GM12878 (cell line): Measurements from ENCODE around the gene JRKL. TPM values are rescaled to one million over a fixed set of nuclear protein-coding genes. Genes with fewer than 3 reads are reported as not detected.

ENCODE experiments used
- BCL11A ChIP-seq: IDR thresholded peaks from 2 replicates; pipeline ENCODE4 v1.6.1; 2011; ENCODE audit warnings: low read depth, low read length
- BMI1 ChIP-seq: fragments of 450-650 bp; IDR thresholded peaks from 2 replicates; pipeline ENCODE4 v1.6.1; 2016; ENCODE audit warnings: mild to moderate bottlenecking, moderate library complexity, borderline replicate concordance
- ETV6 ChIP-seq, 2 experiments: fragments of 450-650 bp in 1 of 2; IDR thresholded peaks in 1 of 2; conservative IDR thresholded peaks in 1 of 2; 2 replicates each; pipeline ENCODE4 v1.6.1; 2014; ENCODE audit warnings: antibody characterized with exemption in 1 of 2, borderline replicate concordance in 1 of 2, low read depth in 1 of 2, mild to moderate bottlenecking in 1 of 2, moderate library complexity in 1 of 2
- EZH2 ChIP-seq: IDR thresholded peaks from 2 replicates; pipeline ENCODE4 v1.6.1; 2012; ENCODE audit warnings: low read depth, mild to moderate bottlenecking, control low read depth, inconsistent platforms, low read length, borderline replicate concordance; ENCODE audit not compliant: control insufficient read depth
- FOXK2 ChIP-seq: fragments of 450-650 bp; IDR thresholded peaks from 2 replicates; pipeline ENCODE4 v1.6.1; 2017; ENCODE audit warnings: mild to moderate bottlenecking, moderate library complexity
- NR2C1 ChIP-seq: fragments of 450-650 bp; IDR thresholded peaks from 2 replicates; pipeline ENCODE4 v1.6.1; 2017; ENCODE audit warnings: antibody characterized with exemption, mild to moderate bottlenecking, moderate library complexity
- POLR2AphosphoS5 ChIP-seq: IDR thresholded peaks from 2 replicates; pipeline ENCODE4 v1.6.1; 2011; ENCODE audit warnings: mild to moderate bottlenecking, low read length, inconsistent platforms
- RB1 ChIP-seq: fragments of 450-650 bp; formaldehyde crosslinking; IDR thresholded peaks from 2 replicates; pipeline ENCODE4 v1.6.1; 2017; ENCODE audit warnings: mild to moderate bottlenecking, borderline replicate concordance
- RELA ChIP-seq: fragments of 450-650 bp; IDR thresholded peaks from 2 replicates; pipeline ENCODE4 v1.8.0; 2014; ENCODE audit warnings: borderline replicate concordance; ENCODE audit not compliant: partially characterized antibody
- RUNX3 ChIP-seq: IDR thresholded peaks from 2 replicates; pipeline ENCODE4 v1.6.1; 2012; ENCODE audit warnings: low read length, inconsistent platforms
- SP1 ChIP-seq: IDR thresholded peaks from one replicate; pipeline ENCODE4 v1.6.1; 2011; ENCODE audit warnings: low read depth, low read length
- SREBF1 ChIP-seq: IDR thresholded peaks from 2 replicates; pipeline ENCODE4 v1.6.1; 2012; ENCODE audit warnings: mild to moderate bottlenecking, low read length
- SRF ChIP-seq, 2 experiments: IDR thresholded peaks; 2 replicates each; pipeline ENCODE4 v1.6.1; 2011; ENCODE audit warnings: low read depth in 2 of 2, low read length in 2 of 2, mild to moderate bottlenecking in 1 of 2, moderate library complexity in 1 of 2
- TAF1 ChIP-seq: IDR thresholded peaks from 2 replicates; pipeline ENCODE4 v1.6.1; 2011; ENCODE audit warnings: mild to moderate bottlenecking, low read depth, low read length, borderline replicate concordance
- ZNF217 ChIP-seq: fragments of 450-650 bp; IDR thresholded peaks from 2 replicates; pipeline ENCODE4 v1.6.1; 2017; ENCODE audit warnings: antibody characterized with exemption, mild to moderate bottlenecking
- ZSCAN29 ChIP-seq: fragments of 450-650 bp; IDR thresholded peaks from 2 replicates; pipeline ENCODE4 v1.6.1; 2017; ENCODE audit warnings: mild to moderate bottlenecking, moderate library complexity
- polyA plus RNA-seq, 11 experiments: library from polyadenylated mRNA; depleted of rRNA in 4 of 11; unstranded in 6 of 11; stranded (reverse) in 5 of 11; fragments of >200 nt; fragmentation: Nextera tagmentation in 4 of 11; fragmentation: Illumina TruSeq in 1 of 11; extraction: Ambion mirVana in 4 of 11; extraction: Trizol in 1 of 11; gene quantifications; 1 replicate in 1 of 11; 2 replicates in 10 of 11; pipeline versions ENCODE4 v1.2.1 to v1.2.3, GENCODE V29; 2011 to 2016; ENCODE audit warnings: inconsistent platforms in 2 of 11, missing spikeins in 2 of 11, low read depth in 1 of 11
- total RNA-seq, 4 experiments: library from RNA; depleted of rRNA in 3 of 4; stranded (reverse); fragments of >200 nt in 3 of 4; fragmentation: Illumina TruSeq in 1 of 4; extraction: Trizol in 1 of 4; gene quantifications; 2 replicates each; pipeline versions ENCODE4 v1.2.1 to v1.2.3, GENCODE V29; 2013 to 2021
- TF ChIP-seq, protein P1 (sequence below): fragments of 450-650 bp; formaldehyde crosslinking; IDR thresholded peaks from 2 replicates; pipeline ENCODE4 v1.4.0; 2020; ENCODE audit warnings: mild to moderate bottlenecking, moderate library complexity
- TF ChIP-seq, protein P2 (sequence below): fragments of 450-650 bp; conservative IDR thresholded peaks from 2 replicates; pipeline ENCODE4 v1.6.1; 2017; ENCODE audit warnings: mild to moderate bottlenecking, moderate library complexity
- TF ChIP-seq, protein P3 (sequence below): fragments of 450-650 bp; IDR thresholded peaks from 2 replicates; pipeline ENCODE4 v1.6.1; 2018; ENCODE audit warnings: borderline replicate concordance, mild to moderate bottlenecking; ENCODE audit not compliant: partially characterized antibody
- TF ChIP-seq, protein P4 (sequence below): IDR thresholded peaks from 2 replicates; pipeline ENCODE4 v1.6.1; 2011; ENCODE audit warnings: mild to moderate bottlenecking, low read depth, low read length, moderate library complexity; ENCODE audit not compliant: insufficient replicate concordance

The JRKL gene
- total and polyA plus RNA-seq, 10 of the 15 experiments (the other 5 are each of a cell fraction or from before 2014, with no cell fraction given) = 3.8 to 12.4 (median 8.5) TPM

DNA sequence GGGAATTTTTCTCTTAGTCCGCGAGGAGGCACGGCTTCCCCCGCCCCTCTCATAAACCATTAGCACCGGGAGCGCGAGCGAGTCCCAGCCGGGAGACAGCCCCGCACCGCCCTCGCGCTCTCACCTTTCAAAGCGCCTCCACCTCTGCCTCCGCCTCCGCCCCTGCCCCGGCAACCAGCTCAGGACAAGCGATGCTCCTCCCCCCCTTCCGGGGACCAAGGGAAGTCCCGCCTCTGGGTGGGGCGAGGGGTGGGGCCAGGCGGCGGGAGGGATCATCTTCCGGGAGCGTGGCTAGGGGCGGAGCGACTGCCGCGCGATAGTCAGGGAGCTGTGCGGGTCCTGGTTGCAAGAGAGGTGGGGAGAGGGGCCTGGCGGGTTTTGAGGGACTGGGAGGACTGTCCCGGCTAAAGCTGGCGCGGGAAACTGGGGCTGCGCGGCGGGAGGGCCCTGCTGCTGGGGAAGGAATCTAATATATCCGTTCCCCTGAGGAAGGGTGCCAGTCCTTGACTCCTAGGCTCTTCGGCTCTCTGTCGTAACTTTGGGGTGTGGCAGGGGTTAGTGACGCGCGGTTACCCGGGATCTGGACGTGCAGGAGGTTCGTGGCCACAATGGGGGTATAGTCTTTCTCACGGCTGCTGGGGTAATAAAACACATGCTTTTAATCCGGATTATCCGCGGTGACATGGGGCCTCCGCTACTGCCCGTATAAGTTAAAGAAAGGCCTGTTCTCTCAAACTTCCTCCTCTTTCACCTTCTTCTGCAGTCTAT lies at the start of gene JRKL, which contains the start of gene CCDC82 (continued):
- TF ChIP-seq, protein P1, sequence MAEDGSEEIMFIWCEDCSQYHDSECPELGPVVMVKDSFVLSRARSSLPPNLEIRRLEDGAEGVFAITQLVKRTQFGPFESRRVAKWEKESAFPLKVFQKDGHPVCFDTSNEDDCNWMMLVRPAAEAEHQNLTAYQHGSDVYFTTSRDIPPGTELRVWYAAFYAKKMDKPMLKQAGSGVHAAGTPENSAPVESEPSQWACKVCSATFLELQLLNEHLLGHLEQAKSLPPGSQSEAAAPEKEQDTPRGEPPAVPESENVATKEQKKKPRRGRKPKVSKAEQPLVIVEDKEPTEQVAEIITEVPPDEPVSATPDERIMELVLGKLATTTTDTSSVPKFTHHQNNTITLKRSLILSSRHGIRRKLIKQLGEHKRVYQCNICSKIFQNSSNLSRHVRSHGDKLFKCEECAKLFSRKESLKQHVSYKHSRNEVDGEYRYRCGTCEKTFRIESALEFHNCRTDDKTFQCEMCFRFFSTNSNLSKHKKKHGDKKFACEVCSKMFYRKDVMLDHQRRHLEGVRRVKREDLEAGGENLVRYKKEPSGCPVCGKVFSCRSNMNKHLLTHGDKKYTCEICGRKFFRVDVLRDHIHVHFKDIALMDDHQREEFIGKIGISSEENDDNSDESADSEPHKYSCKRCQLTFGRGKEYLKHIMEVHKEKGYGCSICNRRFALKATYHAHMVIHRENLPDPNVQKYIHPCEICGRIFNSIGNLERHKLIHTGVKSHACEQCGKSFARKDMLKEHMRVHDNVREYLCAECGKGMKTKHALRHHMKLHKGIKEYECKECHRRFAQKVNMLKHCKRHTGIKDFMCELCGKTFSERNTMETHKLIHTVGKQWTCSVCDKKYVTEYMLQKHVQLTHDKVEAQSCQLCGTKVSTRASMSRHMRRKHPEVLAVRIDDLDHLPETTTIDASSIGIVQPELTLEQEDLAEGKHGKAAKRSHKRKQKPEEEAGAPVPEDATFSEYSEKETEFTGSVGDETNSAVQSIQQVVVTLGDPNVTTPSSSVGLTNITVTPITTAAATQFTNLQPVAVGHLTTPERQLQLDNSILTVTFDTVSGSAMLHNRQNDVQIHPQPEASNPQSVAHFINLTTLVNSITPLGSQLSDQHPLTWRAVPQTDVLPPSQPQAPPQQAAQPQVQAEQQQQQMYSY (CRISPR knock-in tag) = no peak
- 0 out of 2 replicates have a peak, but pooled peaks have one; percentile 8 for TF ChIP-seq ZNF217
- TF ChIP-seq ETV6 (conservative IDR thresholded peaks at IDR 0.05 in 1 of 2, IDR thresholded peaks at IDR 0.05 in 1 of 2; ENCODE audit: borderline replicate concordance in 1 of 2, low read depth in 1 of 2) = no peak
- TF ChIP-seq SP1 = peak; percentile 48
- TF ChIP-seq ZSCAN29 = no peak; the same call in 1 of the 2 replicates
- TF ChIP-seq TAF1 = peak; percentile 41; the same call in 1 of the 2 replicates
- TF ChIP-seq, protein P2, sequence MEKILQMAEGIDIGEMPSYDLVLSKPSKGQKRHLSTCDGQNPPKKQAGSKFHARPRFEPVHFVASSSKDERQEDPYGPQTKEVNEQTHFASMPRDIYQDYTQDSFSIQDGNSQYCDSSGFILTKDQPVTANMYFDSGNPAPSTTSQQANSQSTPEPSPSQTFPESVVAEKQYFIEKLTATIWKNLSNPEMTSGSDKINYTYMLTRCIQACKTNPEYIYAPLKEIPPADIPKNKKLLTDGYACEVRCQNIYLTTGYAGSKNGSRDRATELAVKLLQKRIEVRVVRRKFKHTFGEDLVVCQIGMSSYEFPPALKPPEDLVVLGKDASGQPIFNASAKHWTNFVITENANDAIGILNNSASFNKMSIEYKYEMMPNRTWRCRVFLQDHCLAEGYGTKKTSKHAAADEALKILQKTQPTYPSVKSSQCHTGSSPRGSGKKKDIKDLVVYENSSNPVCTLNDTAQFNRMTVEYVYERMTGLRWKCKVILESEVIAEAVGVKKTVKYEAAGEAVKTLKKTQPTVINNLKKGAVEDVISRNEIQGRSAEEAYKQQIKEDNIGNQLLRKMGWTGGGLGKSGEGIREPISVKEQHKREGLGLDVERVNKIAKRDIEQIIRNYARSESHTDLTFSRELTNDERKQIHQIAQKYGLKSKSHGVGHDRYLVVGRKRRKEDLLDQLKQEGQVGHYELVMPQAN = peak; percentile 92
- no peak for TF ChIP-seq SRF (IDR thresholded peaks at IDR 0.05; ENCODE audit: low read depth in 2 of 2, low read length in 2 of 2)
- no peak for TF ChIP-seq BMI1
- TF ChIP-seq SREBF1 = no peak
- TF ChIP-seq NR2C1 = 0 out of 2 replicates have a peak, but pooled peaks have one; percentile 15
- 0 out of 2 replicates have a peak, but pooled peaks have one; percentile 5 for TF ChIP-seq BCL11A
- peak; percentile 49; the same call in 1 of the 2 replicates for TF ChIP-seq RUNX3
- TF ChIP-seq, protein P3, sequence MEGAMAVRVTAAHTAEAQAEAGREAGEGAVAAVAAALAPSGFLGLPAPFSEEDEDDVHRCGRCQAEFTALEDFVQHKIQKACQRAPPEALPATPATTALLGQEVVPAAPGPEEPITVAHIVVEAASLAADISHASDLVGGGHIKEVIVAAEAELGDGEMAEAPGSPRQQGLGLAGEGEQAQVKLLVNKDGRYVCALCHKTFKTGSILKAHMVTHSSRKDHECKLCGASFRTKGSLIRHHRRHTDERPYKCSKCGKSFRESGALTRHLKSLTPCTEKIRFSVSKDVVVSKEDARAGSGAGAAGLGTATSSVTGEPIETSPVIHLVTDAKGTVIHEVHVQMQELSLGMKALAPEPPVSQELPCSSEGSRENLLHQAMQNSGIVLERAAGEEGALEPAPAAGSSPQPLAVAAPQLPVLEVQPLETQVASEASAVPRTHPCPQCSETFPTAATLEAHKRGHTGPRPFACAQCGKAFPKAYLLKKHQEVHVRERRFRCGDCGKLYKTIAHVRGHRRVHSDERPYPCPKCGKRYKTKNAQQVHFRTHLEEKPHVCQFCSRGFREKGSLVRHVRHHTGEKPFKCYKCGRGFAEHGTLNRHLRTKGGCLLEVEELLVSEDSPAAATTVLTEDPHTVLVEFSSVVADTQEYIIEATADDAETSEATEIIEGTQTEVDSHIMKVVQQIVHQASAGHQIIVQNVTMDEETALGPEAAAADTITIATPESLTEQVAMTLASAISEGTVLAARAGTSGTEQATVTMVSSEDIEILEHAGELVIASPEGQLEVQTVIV = peak; percentile 68
- TF ChIP-seq, protein P4, sequence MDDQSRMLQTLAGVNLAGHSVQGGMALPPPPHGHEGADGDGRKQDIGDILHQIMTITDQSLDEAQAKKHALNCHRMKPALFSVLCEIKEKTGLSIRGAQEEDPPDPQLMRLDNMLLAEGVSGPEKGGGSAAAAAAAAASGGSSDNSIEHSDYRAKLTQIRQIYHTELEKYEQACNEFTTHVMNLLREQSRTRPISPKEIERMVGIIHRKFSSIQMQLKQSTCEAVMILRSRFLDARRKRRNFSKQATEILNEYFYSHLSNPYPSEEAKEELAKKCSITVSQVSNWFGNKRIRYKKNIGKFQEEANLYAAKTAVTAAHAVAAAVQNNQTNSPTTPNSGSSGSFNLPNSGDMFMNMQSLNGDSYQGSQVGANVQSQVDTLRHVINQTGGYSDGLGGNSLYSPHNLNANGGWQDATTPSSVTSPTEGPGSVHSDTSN = peak; percentile 4
- TF ChIP-seq RELA = no peak
- TF ChIP-seq FOXK2 = no peak
- TF ChIP-seq POLR2AphosphoS5 = peak; percentile 81
- TF ChIP-seq RB1 = no peak
- TF ChIP-seq EZH2 = no peak
